ENCODE data around the gene LGALSL.
A peak's percentile ranks its signal among the peaks of the same experiment; 100 is the strongest.

LGALSL gene

GRCh38 chr2:64472881-64473280 lies 18.9 kb downstream of the LGALSL start:
- no peak for DNase-seq

- peak; percentile 48 for DNase-seq
Measured at GRCh38 chr2:64474121-64474571, 20.2 kb downstream of the LGALSL start.

- DNase-seq, result no peak
Measured at GRCh38 chr2:64474636-64475035, 20.7 kb downstream of the LGALSL start.

DNA sequence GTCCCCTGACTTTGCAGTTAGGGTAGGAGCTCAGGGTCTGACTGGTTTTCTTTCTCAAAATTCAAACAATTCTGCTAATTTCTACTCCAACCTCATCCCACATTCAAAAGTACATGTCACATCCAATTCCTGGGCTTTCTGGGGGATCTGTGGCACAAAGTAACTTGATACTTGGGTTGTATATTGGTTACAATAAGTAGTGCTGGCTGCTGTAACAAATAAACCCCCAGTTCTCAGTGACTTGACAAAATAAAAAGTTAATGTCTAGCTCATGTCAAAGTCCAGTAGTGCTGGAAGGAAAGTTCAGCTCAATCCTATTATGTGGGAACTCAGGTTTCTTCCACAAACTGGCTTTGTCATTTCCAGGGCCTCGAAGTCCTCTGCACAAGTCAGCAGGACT lies 23.1 kb downstream of the LGALSL start:
- DNase-seq, result no peak

- no peak for DNase-seq
Measured at GRCh38 chr2:64477979-64478378, 24.0 kb downstream of the LGALSL start.

GRCh38 chr2:64478502-64479230 lies 24.7 kb downstream of the LGALSL start:
- no peak for DNase-seq

- DNase-seq, result no peak
Measured at GRCh38 chr2:64479259-64480117, 25.5 kb downstream of the LGALSL start.

DNA sequence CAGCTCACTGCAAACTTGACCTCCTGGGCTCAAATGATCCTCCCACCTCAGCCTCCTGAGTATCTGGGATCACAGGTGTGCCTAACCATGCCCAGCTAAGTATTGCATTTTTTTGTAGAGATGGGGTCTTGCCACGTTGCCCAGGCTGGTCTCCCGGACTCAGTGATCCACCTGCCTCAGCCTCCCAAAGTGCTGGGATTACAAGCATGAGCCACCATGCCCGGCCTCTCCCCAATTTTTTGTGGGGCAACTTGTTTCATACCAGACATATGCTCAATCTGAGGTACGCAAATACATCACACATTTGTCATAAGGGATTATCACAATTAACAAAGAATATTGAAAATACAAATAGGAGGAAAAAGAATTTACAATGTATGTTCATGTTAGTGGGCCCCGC lies 27.7 kb downstream of the LGALSL start:
- no peak for DNase-seq

DNA sequence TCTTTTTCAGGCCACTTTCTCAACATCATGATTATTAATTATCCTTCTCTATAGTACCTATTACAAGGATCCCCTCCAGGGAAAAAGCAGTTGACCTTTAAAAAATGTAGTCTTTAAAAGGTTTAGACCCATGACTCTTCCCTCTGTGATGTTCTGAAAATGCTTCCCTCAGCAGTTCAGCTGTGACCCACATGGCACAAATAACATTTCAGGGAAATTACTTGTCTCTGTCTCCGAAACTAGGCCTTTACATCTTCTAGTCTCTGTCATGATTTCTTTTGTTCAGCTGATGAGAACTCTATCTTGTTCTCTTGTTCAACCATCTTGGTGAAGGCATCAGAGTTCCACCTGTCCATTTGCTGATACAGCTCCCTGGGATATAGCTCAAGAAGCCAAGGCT lies 28.3 kb downstream of the LGALSL start:
- no peak for DNase-seq

GRCh38 chr2:64482765-64483504 lies 29.0 kb downstream of the LGALSL start:
- no peak for DNase-seq

- no peak for DNase-seq
Measured at GRCh38 chr2:64485331-64485730, 31.4 kb downstream of the LGALSL start.

GRCh38 chr2:64485961-64486360 lies 32.0 kb downstream of the LGALSL start:
- no peak for DNase-seq

GRCh38 chr2:64487256-64488049 lies 33.5 kb downstream of the LGALSL start:
- DNase-seq, result no peak

GRCh38 chr2:64488050-64488974 lies 34.4 kb downstream of the LGALSL start:
- peak; percentile 70 for DNase-seq

DNA sequence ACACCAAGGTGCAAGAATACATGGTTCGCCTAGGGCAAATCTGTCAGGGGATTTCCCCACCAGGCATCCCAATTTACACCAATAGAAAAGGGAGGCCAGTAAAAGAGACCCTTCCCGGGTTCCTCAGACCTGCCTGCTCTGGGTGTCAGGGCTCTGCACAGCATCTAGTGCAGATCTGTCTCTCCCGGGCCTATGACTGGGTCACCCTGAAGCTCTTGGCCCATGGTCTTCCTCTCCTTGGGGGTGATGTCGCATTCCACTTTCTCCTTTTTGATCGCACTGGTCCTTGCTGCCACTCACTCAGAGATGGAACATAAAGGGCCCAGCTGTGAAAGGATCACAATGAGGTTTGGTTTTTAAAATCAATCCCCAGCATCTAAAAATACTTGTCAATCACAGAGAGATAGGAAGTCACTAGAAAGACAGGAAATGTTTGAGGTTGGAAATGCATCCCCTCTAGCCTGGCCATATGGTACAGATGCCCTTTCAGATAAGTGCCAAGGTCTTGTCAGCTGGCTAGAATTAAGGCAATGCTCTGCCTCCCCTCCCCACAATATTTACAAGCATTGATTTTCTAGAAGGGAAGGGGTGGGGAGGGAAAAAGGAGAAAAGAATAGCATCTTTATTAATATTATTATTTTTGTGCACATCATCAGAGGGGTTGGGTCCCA lies 35.3 kb downstream of the LGALSL start:
- no peak for DNase-seq

GRCh38 chr2:64491426-64491825 lies 37.5 kb downstream of the LGALSL start:
- DNase-seq, result no peak

GRCh38 chr2:64492272-64492671 lies 38.3 kb downstream of the LGALSL start:
- no peak for DNase-seq

DNA sequence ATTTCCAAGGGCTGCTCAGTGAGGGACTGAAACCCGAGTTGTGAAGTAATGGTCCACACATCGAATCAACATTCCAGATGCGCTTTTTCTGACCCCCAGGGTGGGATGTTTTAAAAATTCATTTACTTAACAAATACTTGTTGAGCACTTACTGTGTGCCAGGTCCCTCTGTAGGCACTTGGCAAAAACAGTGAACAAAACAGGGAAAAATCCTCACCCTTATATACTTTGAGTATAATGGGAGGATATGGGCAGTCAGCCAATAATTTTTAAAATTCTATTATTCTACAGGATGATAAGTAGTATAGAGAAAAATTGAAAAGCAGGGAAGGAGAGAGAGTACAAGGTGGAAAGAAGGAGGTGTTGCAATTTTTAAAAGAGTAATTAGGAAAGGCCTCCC lies 38.9 kb downstream of the LGALSL start:
- no peak for DNase-seq

DNA sequence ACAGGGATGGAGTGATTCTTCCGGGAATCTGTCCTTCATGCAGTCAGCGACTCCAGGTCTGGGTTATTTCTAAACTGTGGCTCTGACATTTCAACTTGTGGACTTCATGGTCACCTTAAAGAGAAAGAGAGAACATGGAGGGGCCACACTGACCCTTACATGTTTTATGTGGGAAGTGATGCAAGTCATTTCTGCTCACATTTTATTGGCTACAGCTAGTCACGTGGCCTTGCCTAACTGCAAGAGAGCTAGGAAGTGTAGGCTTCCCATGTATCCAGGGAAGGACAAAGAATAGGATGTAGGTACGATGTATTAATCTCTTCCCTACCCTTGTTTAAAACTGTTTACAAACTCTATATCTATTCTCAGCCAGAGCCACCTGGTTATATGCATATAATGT lies 39.8 kb downstream of the LGALSL start:
- no peak for DNase-seq

- DNase-seq, result no peak
Measured at GRCh38 chr2:64498438-64498837, 44.5 kb downstream of the LGALSL start.

DNA sequence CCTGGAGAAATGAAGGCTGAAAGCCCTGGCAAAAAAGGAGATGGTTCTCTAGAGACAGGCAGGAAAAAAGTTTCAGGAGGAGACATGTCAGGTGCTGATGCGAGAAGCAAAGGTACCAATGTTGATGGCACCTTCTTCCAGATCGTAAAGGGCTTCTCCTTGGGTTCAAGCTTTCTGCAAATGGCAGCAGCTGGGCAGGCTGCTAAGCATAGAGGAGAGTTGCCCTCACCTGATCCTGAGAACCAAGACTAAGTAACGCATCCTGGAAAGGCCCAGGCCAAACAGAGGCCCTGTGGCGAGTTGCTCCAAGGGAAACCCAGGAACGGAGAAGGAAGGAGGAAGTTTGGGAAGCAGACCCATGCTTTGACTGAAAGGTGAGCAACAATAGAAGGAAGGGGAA lies 46.6 kb downstream of the LGALSL start:
- no peak for DNase-seq
